Uterus (tissue), 4 donors: ENCODE results near the gene SLC9A5. TPM values are rescaled to one million over a fixed set of nuclear protein-coding genes. Genes with fewer than 3 reads are reported as not detected.

ENCODE experiments used
- DNase-seq, 2 donors: peaks; one replicate each; pipeline ENCODE4 v3.0.0-alpha.2; 2019 to 2020
- H3K27ac ChIP-seq, 2 donors: fragments of 200-600 bp; sonication (generic); 1 replicate in 1 of 2; 2 replicates in 1 of 2; pipeline ENCODE4 v1.5.1; 2016 to 2018
- H3K27me3 ChIP-seq, 2 donors: fragments of 200-600 bp; sonication (generic); one replicate each; pipeline ENCODE4 v1.5.1; 2018 to 2019; ENCODE audit warnings: control low read depth in 1 of 2
- H3K36me3 ChIP-seq, 2 donors: fragments of 200-600 bp; sonication (generic); one replicate each; pipeline ENCODE4 v1.5.1; 2019; ENCODE audit warnings: control low read depth in 1 of 2
- H3K4me1 ChIP-seq, 2 donors: fragments of 200-600 bp; sonication (generic); one replicate each; pipeline ENCODE4 v1.5.1; 2018 to 2019; ENCODE audit warnings: control low read depth in 1 of 2
- H3K4me3 ChIP-seq, 2 donors: fragments of 200-600 bp; sonication (generic); 1 replicate in 1 of 2; 2 replicates in 1 of 2; pipeline ENCODE4 v1.5.1; 2018 to 2019; ENCODE audit warnings: mild to moderate bottlenecking in 1 of 2
- H3K9me3 ChIP-seq, 2 donors: fragments of 200-600 bp; sonication (generic); one replicate each; pipeline ENCODE4 v1.5.1; 2019; ENCODE audit warnings: control low read depth in 1 of 2
- POLR2A ChIP-seq, 2 donors: fragments of 450-650 bp; IDR thresholded peaks; one replicate each; pipeline ENCODE4 v1.6.1; 2016; ENCODE audit warnings: antibody characterized with exemption in 2 of 2, mild to moderate bottlenecking in 1 of 2, moderate library complexity in 1 of 2
- intact Hi-C: fragments of 100-400 bp; cut with DNase I; formaldehyde crosslinking; loops from one replicate; pipeline ENCODE4 v1.15.1; 2023; ENCODE audit warnings: low total_unique reads
- total RNA-seq, 4 donors: library from RNA; depleted of rRNA in 3 of 4; stranded (reverse); fragments of >200 nt in 3 of 4; gene quantifications; one replicate each; pipeline versions ENCODE4 v1.1.0 to v1.2.4, GENCODE V29; 2014 to 2023
- TF ChIP-seq, protein P1 (sequence below), 4 experiments: fragments of 200-600 bp in 2 of 4; fragments of 450-650 bp in 2 of 4; sonication (generic) in 2 of 4; IDR thresholded peaks; one replicate each; pipeline ENCODE4 v1.5.1; 2016 to 2019; ENCODE audit warnings: antibody characterized with exemption in 4 of 4, mild to moderate bottlenecking in 2 of 4, moderate library complexity in 1 of 4
- donor health status: DM: yes; HTN: yes; CAD: no.

Gene SLC9A5
- total RNA-seq, 4 donors from 2014 or later: 0.55 to 1.9 (median 1.3) TPM; not detected in 1

DNA sequence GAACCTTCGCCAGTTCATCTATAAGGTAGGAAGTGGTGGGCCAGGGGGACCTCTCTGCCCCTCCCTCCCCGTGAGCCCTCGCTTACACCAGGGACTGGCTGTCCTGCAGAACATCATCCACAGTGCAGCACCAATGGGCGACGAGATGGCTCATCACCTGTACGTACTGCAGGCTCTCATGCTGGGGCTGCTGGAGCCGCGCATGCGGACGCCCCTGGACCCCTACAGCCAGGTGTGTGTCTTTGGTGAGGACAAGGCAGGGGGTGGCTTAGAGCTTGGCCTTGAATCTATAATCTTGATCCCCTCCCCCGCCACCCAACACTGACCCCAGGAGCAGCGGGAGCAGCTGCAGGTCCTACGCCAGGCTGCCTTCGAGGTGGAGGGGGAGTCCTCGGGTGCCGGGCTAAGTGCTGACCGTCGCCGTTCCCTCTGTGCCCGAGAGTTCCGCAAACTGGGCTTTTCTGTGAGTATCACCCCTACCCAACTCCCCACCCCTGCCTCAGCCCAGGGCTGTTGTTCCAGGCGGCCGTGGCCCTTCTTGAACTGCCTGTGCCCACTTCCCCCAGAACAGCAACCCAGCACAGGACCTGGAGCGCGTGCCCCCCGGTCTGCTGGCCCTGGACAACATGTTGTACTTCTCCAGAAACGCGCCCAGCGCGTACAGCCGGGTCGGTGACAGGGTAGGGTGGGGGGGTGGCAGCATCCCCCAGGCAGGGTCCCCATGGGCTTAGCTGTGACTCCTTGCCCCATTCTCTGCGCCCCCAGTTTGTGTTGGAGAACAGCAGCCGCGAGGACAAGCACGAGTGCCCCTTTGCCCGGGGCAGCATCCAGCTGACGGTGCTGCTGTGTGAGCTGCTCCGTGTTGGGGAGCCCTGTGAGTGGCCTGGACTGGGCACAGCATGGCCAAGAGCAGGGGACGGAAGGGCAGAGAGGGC, 47.1 kb upstream of the SLC9A5 start:
- H3K27me3 ChIP-seq: no peaks in the 10 kb centered on the region
- TF ChIP-seq POLR2A (IDR thresholded peaks at IDR 0.05): no peak
- TF ChIP-seq, protein P1, sequence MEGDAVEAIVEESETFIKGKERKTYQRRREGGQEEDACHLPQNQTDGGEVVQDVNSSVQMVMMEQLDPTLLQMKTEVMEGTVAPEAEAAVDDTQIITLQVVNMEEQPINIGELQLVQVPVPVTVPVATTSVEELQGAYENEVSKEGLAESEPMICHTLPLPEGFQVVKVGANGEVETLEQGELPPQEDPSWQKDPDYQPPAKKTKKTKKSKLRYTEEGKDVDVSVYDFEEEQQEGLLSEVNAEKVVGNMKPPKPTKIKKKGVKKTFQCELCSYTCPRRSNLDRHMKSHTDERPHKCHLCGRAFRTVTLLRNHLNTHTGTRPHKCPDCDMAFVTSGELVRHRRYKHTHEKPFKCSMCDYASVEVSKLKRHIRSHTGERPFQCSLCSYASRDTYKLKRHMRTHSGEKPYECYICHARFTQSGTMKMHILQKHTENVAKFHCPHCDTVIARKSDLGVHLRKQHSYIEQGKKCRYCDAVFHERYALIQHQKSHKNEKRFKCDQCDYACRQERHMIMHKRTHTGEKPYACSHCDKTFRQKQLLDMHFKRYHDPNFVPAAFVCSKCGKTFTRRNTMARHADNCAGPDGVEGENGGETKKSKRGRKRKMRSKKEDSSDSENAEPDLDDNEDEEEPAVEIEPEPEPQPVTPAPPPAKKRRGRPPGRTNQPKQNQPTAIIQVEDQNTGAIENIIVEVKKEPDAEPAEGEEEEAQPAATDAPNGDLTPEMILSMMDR (IDR thresholded peaks at IDR 0.05): no peak
- H3K36me3 ChIP-seq: no peaks in the 10 kb centered on the region
- H3K27ac ChIP-seq: no peak overlapping the region
- no peaks in the 10 kb centered on the region for H3K4me1 ChIP-seq
- intact Hi-C loops: no loop called here
- no peaks in the 10 kb centered on the region for H3K9me3 ChIP-seq
- H3K4me3 ChIP-seq: no peak overlapping the region
- no peak for DNase-seq

GRCh38 chr16:67202426-67202825, 46.4 kb upstream of the SLC9A5 start:
- Histone ChIP-seq H3K27me3 (no peaks in the 10 kb centered on the region), H3K36me3 (no peaks in the 10 kb centered on the region), H3K27ac (no peak overlapping the region), H3K4me1 (no peaks in the 10 kb centered on the region), H3K4me3 (no peak overlapping the region), H3K9me3 (no peaks in the 10 kb centered on the region)
- TF ChIP-seq, protein P1 (IDR thresholded peaks at IDR 0.05): no peak
- no peak for TF ChIP-seq POLR2A (IDR thresholded peaks at IDR 0.05)
- intact Hi-C loops: no loop called here
- DNase-seq: no peak

DNA sequence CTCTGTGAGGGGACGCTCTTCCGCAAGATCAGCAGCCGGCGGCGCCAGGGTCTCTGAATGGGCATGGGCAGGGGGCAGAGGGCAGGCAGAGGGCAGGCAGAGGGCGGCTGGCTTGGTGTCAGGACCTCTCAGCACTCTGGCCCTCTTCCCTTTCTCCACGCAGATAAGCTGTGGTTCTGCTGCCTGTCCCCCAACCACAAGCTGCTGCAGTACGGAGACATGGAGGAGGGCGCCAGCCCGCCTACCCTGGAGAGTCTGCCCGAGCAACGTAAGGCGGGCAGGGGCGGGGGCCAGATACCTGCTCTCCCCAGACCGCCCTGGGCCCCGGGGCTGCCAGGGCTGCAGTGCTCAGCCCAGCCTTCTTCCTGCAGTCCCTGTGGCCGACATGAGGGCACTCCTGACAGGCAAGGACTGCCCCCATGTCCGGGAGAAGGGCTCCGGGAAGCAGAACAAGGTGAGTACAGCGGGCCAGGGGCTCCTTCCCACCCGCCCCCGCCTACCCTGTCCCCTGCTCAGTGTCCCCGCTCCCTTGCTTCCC, 45.8 kb upstream of the SLC9A5 start:
- TF ChIP-seq, protein P1 (IDR thresholded peaks at IDR 0.05): no peak
- TF ChIP-seq POLR2A (IDR thresholded peaks at IDR 0.05): no peak
- no peaks in the 10 kb centered on the region for H3K36me3 ChIP-seq
- no peaks in the 10 kb centered on the region for H3K9me3 ChIP-seq

GRCh38 chr16:67204076-67204475, 44.7 kb upstream of the SLC9A5 start:
- no peak for DNase-seq
- Histone ChIP-seq H3K27me3 (no peaks in the 10 kb centered on the region), H3K9me3 (no peaks in the 10 kb centered on the region), H3K4me1 (no peaks in the 10 kb centered on the region), H3K27ac (no peak overlapping the region), H3K36me3 (no peaks in the 10 kb centered on the region), H3K4me3 (no peak overlapping the region)
- intact Hi-C loops: no loop called here
- TF ChIP-seq POLR2A (IDR thresholded peaks at IDR 0.05): no peak
- TF ChIP-seq, protein P1 (IDR thresholded peaks at IDR 0.05): no peak

More for the DNA sequence above, 45.8 kb upstream of the SLC9A5 start:
- intact Hi-C loops: no loop called here
- no peaks in the 10 kb centered on the region for H3K4me1 ChIP-seq
- H3K27me3 ChIP-seq: no peaks in the 10 kb centered on the region
- no peak overlapping the region for H3K4me3 ChIP-seq
- no peak overlapping the region for H3K27ac ChIP-seq
- no peak for DNase-seq
